K562 (cell line): ENCODE results near the gene TAF1A. TPM values are rescaled to one million over a fixed set of nuclear protein-coding genes. Genes with fewer than 3 reads are reported as not detected.

ENCODE experiments used
- ATAC-seq: fragments of 200-7000 bp; cut with Tn5 transposase; 3 replicates; pipeline ENCODE4 v1.9.1; 2020; ENCODE audit warnings: moderate library complexity
- BruUV-seq: library from RNA; stranded (reverse); fragments of 400-500 nt; replicated peaks from 2 replicates; lab custom pipeline; 2021; lab: Mats Ljungman, UMichigan
- CTCF ChIA-PET: fragments of 300-600 bp; formaldehyde crosslinking; extraction: SDS; loops from one replicate; lab custom pipeline; 2021; ENCODE audit warnings: low intra/inter-chr PET ratio; lab: Yijun Ruan, JAX
- POLR2A ChIA-PET: fragments of 300-600, 350-650 bp; sonication (Branson Sonifier 250); formaldehyde crosslinking; extraction: SDS; loops from one replicate; lab custom pipeline; 2021; ENCODE audit warnings: antibody characterized with exemption, inconsistent platforms; lab: Yijun Ruan, JAX
- DNase-seq, 4 experiments: peaks; one replicate each; pipeline versions ENCODE4 v3.0.0 to v3.0.0-alpha.2; 2011 to 2018; ENCODE audit warnings: low spot score in 3 of 4, mixed read lengths in 3 of 4; ENCODE audit errors: extremely low read depth in 1 of 4
- FAIRE-seq: peaks from 2 replicates; lab custom pipeline; 2011; peaks lifted over from hg19 to GRCh38; lab: Jason Lieb, UNC
- H2AFZ ChIP-seq: 2 replicates; pipeline ENCODE4 v1.6.0; 2011; ENCODE audit warnings: low read depth, low read length, control low read depth, inconsistent platforms
- H3K27ac ChIP-seq: fragments of 200-600 bp; 3 replicates; pipeline ENCODE4 v1.8.0; 2011; ENCODE audit warnings: low read depth, mild to moderate bottlenecking, control low read depth, inconsistent platforms, low read length, moderate library complexity, mixed read lengths; ENCODE audit errors: extremely low read depth
- H3K27me3 ChIP-seq, 2 experiments: fragments of 300-600 bp in 1 of 2; 2 replicates in 1 of 2; 3 replicates in 1 of 2; pipeline versions ENCODE4 v1.6.0 to v1.8.0; 2011; ENCODE audit warnings: inconsistent platforms in 2 of 2, low read length in 2 of 2, mild to moderate bottlenecking in 1 of 2, mixed read lengths in 1 of 2, moderate library complexity in 1 of 2; ENCODE audit not compliant: control insufficient read depth in 2 of 2, insufficient read depth in 2 of 2
- H3K36me3 ChIP-seq: fragments of 300-600 bp; 3 replicates; pipeline ENCODE4 v1.8.0; 2011; ENCODE audit warnings: mild to moderate bottlenecking, low read length, inconsistent platforms; ENCODE audit not compliant: control insufficient read depth, insufficient read depth
- H3K4me1 ChIP-seq, 2 experiments: fragments of 200-600 bp in 1 of 2; replicated peaks in 1 of 2; 2 replicates in 1 of 2; 3 replicates in 1 of 2; pipeline versions ENCODE4 v1.5.1 to v1.8.0; 2011; ENCODE audit warnings: inconsistent platforms in 2 of 2, low read length in 2 of 2, mild to moderate bottlenecking in 1 of 2, mixed read lengths in 1 of 2, moderate library complexity in 1 of 2; ENCODE audit not compliant: control insufficient read depth in 2 of 2, insufficient read depth in 2 of 2
- H3K4me2 ChIP-seq: 2 replicates; pipeline ENCODE4 v1.6.1; 2011; ENCODE audit warnings: low read length, control low read depth, inconsistent platforms, mixed read lengths; ENCODE audit not compliant: insufficient read depth
- H3K4me3 ChIP-seq: fragments of 200-600 bp; sonication (generic), shearing (Covaris generic); 2 replicates; pipeline ENCODE4 v1.5.1; 2016; ENCODE audit warnings: control low read depth, inconsistent platforms
- H3K79me2 ChIP-seq: fragments of 200-600 bp; 3 replicates; pipeline ENCODE4 v1.8.0; 2011; ENCODE audit warnings: low read length, inconsistent platforms; ENCODE audit not compliant: control insufficient read depth, insufficient read depth
- H3K9ac ChIP-seq, 2 experiments: 2 replicates each; pipeline versions ENCODE4 v1.6.0 to v1.6.1; 2011; ENCODE audit warnings: low read depth in 2 of 2, low read length in 2 of 2, control low read depth in 1 of 2, inconsistent platforms in 1 of 2, mild to moderate bottlenecking in 1 of 2, mixed read lengths in 1 of 2; ENCODE audit not compliant: insufficient read depth in 1 of 2
- H3K9me1 ChIP-seq: one replicate; pipeline ENCODE4 v1.6.0; 2011; ENCODE audit warnings: inconsistent platforms, mild to moderate bottlenecking, low read length, moderate library complexity; ENCODE audit not compliant: control insufficient read depth, insufficient read depth
- H3K9me3 ChIP-seq: replicated peaks from 2 replicates; pipeline ENCODE4 v1.5.1; 2011; ENCODE audit warnings: low read depth, low read length, inconsistent platforms; ENCODE audit not compliant: control insufficient read depth, insufficient read depth
- H4K20me1 ChIP-seq: replicated peaks from 2 replicates; pipeline ENCODE4 v1.6.1; 2011; ENCODE audit warnings: low read length, inconsistent platforms, mixed read lengths; ENCODE audit not compliant: control insufficient read depth, insufficient read depth
- CEBPG ChIP-seq, 3 experiments: fragments of 200-800 bp in 1 of 3; sonication (Bioruptor generic) in 1 of 3; sonication (generic) in 1 of 3; formaldehyde crosslinking in 1 of 3; IDR thresholded peaks in 2 of 3; conservative IDR thresholded peaks in 1 of 3; 2 replicates each; pipeline versions ENCODE4 v1.6.1 to v1.8.0; 2016 to 2022; ENCODE audit warnings: missing compliant biosample characterization in 2 of 3, missing genetic modification characterization in 2 of 3, mild to moderate bottlenecking in 1 of 3, missing genetic modification reagents in 1 of 3
- HDAC2 ChIP-seq: fragments of 450-650 bp; IDR thresholded peaks from 2 replicates; pipeline ENCODE4 v1.6.1; 2016; ENCODE audit warnings: mild to moderate bottlenecking
- HNRNPL ChIP-seq: fragments of 200-400 bp; formaldehyde crosslinking; IDR thresholded peaks from 2 replicates; pipeline ENCODE4 v1.6.1; 2017; ENCODE audit warnings: low read depth, mild to moderate bottlenecking, low read length
- MAFF ChIP-seq: IDR thresholded peaks from 2 replicates; pipeline ENCODE4 v1.6.1; 2012; ENCODE audit warnings: low read length, improper control_type of control experiment
- MTA2 ChIP-seq: fragments of 450-650 bp; IDR thresholded peaks from 2 replicates; pipeline ENCODE4 v1.6.1; 2016; ENCODE audit warnings: low read depth
- WGBS: fragments of 100-300 bp; shearing (Covaris generic); methylation state at CpG from one replicate; pipeline ENCODE4 v1.1.6; 2016; ENCODE audit warnings: low coverage, mixed read lengths; ENCODE audit not compliant: insufficient coverage; ENCODE audit errors: missing lambda C conversion rate; 5-methylcytosine and 5-hydroxymethylcytosine counted together
- in situ Hi-C: fragments of 300-500 bp; cut with MboI; formaldehyde crosslinking; loops from 4 replicates; pipeline ENCODE4 v1.15.0; 2018; ENCODE audit warnings: inconsistent platforms, mixed read lengths
- intact Hi-C: fragments of 100-400 bp; cut with micrococcal nuclease; formaldehyde crosslinking; loops from 2 replicates; pipeline ENCODE4 v1.14.2; 2022
- polyA plus RNA-seq, 8 experiments: library from polyadenylated mRNA; depleted of rRNA in 4 of 8; stranded (reverse) in 5 of 8; unstranded in 3 of 8; fragments of >200 nt; fragmentation: Nextera tagmentation in 2 of 8; fragmentation: Illumina TruSeq in 1 of 8; extraction: Ambion mirVana in 2 of 8; extraction: Trizol in 1 of 8; gene quantifications; 2 replicates each; pipeline versions ENCODE4 v1.2.1 to v1.2.3, GENCODE V29; 2011 to 2014; ENCODE audit warnings: inconsistent platforms in 1 of 8, missing spikeins in 1 of 8
- total RNA-seq, 7 experiments: library from RNA; depleted of rRNA in 6 of 7; stranded (reverse); fragments of >200 nt in 6 of 7; fragmentation: Illumina TruSeq in 2 of 7; extraction: Trizol in 2 of 7; gene quantifications; 2 replicates each; pipeline versions ENCODE4 v1.2.1 to v1.2.3, GENCODE V29; 2011 to 2021; ENCODE audit warnings: low replicate concordance in 1 of 7
- TF ChIP-seq, protein P1 (sequence below): fragments of 450-650 bp; formaldehyde crosslinking; IDR thresholded peaks from 2 replicates; pipeline ENCODE4 v1.4.0; 2020; ENCODE audit warnings: mild to moderate bottlenecking, moderate library complexity

Gene TAF1A
- total and polyA plus RNA-seq, 9 of the 15 experiments (the other 6 are each of a cell fraction or from before 2014, with no cell fraction given), result 17.8 to 36.8 (median 25.3) TPM

DNA sequence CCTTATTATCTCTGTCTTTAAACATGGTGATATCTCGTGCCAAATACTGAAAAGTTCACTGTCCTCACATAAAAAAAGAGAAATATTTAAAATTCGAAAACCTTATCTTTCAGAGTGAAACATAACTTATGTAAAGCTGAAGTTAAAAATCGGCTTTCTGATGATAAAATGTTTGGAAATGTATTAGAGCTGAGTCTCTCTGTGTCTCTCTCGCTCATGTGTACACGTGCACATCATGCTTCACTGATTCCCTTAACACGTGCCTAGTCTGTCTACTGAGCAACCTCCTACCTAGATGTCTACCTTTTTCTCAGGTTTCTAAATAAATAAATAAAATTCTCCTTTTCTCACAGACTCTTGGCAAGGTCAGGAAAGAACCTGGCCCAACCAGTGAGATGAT, 58.9 kb downstream of the TAF1A start (continued):
- TF ChIP-seq CEBPG (CRISPR knock-in tag; IDR thresholded peaks at IDR 0.05) (no peak), CEBPG (tag; conservative IDR thresholded peaks at IDR 0.05 in 1 of 2, IDR thresholded peaks at IDR 0.05 in 1 of 2) (0 out of 4 replicates have a peak, but pooled peaks of 1 of the 2 experiments have one; percentile 18), MTA2 (no peak), MAFF (no peak)

DNA sequence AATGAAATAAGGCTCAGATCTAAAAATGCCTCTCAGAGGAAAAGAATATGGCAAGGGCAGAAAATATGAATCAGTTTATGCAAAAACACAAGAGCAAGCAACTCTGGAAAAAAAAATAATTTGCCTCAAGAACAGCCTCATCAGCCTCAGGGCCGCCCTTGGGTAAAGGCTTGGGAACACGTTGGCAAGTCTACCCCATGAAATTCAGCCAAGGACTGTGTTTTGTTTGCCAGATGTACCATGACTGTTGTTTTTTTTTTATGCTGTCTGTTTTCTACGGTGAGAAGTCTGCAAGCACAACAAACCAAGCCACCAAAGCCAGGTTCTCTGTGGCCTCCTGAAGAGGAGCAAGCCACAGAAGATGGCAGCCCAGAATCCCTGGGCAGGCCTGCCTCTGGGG, 59.8 kb downstream of the TAF1A start:
- intact Hi-C loops (no loop called here), in situ Hi-C loops (no loop called here)
- H3K27me3 ChIP-seq, result peaks cover 12 to 24% of the 10 kb centered on the region in 2 experiments; a peak in 4 of 5 replicates
- H3K36me3 ChIP-seq, result no peaks in the 10 kb centered on the region
- H3K4me3 ChIP-seq, result no peak overlapping the region
- no peak overlapping the region for H3K9ac ChIP-seq
- FAIRE-seq (no peak), DNase-seq (no peak), ATAC-seq (no peak)
- H3K4me1 ChIP-seq, result no peaks in the 10 kb centered on the region
- no peaks in the 10 kb centered on the region for H3K79me2 ChIP-seq
- ChIA-PET POLR2A (interaction anchor here (0.6 kb wide), 1 partner anchor 17 kb away, joined by 3 read pairs; no protein-coding TSS in a partner anchor), CTCF (no interaction called here)
- H3K9me1 ChIP-seq, result no peaks in the 10 kb centered on the region
- 8% methylated on average over 3 of the region's 3 CpGs for WGBS
- no peaks in the 10 kb centered on the region for H3K9me3 ChIP-seq
- no peaks in the 10 kb centered on the region for H4K20me1 ChIP-seq
- H3K27ac ChIP-seq, result no peak overlapping the region
- no peak overlapping the region for H3K4me2 ChIP-seq
- BruUV-seq, result no TSS peak
- H2AFZ ChIP-seq, result no peak overlapping the region
- TF ChIP-seq, protein P1, sequence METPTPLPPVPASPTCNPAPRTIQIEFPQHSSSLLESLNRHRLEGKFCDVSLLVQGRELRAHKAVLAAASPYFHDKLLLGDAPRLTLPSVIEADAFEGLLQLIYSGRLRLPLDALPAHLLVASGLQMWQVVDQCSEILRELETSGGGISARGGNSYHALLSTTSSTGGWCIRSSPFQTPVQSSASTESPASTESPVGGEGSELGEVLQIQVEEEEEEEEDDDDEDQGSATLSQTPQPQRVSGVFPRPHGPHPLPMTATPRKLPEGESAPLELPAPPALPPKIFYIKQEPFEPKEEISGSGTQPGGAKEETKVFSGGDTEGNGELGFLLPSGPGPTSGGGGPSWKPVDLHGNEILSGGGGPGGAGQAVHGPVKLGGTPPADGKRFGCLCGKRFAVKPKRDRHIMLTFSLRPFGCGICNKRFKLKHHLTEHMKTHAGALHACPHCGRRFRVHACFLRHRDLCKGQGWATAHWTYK (CRISPR knock-in tag), result no peak
- TF ChIP-seq HDAC2 (no peak), HNRNPL (no peak)
